ENCODE measurements around the gene EEA1.

EEA1 gene

GRCh38 chr12:92877904-92878303 lies 51.2 kb downstream of the EEA1 start:
- DNase-seq = no peak

DNA sequence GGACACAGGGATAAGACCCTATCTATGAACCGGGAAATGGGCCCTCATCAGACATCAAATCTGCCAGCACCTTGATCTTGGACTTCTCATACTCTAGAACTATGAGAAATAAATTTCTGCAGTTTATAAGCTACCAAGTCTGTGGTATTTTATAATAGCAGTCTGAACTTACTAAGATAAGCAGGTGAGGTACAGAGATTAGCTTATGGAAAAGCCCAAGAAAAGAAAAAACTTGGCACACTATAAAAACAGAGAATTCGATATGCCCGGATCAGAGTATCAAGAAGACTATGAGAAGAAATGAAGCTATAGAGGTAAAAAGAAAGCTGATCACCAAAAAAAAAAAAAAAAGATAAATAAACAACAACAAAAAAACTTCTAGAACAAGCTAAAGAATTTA lies 52.6 kb downstream of the EEA1 start:
- DNase-seq = no peak

DNA sequence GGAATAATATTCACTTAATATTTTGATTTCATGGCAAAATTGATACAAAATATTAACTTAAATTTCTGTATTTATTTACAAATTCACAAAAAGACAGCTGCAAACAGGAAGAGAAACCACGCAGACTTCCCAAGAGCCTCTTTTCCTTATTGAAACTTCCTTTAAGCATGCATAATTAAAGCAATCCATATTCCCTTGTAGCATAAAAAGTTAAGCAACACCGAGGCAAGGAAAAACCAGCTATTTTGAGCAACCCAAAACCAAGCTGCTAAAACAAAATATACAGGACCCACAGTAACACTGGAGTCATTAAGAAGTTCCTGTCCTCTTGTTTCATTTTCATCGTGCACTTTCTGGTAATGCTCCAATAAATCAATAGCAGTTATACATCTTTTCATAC lies 58.0 kb downstream of the EEA1 start:
- DNase-seq = no peak

- DNase-seq = no peak
These were observed 62.7 kb downstream of the EEA1 start for GRCh38 chr12:92866418-92866817.

GRCh38 chr12:92863251-92863650 lies 65.8 kb downstream of the EEA1 start:
- DNase-seq = no peak

GRCh38 chr12:92861381-92861780 lies 67.7 kb downstream of the EEA1 start:
- no peak for DNase-seq

DNA sequence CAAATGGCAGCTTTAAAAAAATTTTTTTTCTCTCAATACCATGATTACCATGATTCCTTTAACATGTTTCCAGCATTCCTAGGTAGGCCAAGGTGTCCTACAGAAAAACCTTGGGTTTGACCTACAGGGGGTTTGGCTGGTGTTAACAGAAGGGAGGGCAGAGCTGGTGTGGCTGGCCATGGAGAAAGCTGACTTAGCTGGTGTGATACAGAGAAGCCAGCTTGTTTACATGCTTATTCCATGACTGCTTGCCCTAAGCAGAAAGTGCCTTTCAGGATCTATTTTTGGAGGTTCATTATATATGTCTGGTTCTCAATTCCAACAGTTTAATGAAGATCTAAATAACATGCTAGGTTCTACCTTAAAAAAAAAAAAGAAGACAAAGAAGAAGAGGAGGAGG lies 68.6 kb downstream of the EEA1 start:
- no peak for DNase-seq

DNA sequence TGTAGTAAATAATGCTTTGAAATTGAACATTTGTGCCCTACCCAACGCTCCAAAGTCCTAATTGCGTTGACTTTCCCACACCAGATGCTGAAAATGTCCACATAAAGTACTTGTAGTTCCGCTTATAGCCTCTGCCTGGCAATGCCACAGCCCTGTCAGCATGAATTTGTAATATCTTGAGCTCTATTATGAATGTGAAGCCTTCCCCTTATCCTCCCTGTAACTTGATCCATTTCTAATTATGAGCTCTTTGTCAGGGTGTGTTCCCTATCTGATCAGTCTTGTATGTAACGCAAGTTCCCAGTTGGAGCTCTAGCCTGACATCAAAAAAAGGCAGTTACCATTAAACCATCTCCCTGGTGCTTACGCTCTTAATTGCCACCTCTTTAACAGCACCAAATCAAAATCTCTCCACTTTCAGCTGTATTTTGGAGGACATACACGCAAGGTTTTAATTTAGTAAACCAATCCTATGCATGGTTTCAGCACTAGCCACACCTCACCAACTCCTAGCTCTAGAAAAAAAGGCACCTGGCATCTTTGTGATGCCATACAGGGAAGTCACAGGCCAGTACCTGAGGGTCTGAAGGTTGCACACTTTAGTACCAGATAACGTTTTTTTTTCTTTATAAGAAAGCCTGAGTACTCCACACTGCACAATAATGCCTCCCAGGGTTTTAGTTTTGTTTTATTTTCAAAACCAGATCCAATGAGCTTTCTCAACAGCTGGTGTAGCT lies 69.3 kb downstream of the EEA1 start:
- DNase-seq = no peak

DNA sequence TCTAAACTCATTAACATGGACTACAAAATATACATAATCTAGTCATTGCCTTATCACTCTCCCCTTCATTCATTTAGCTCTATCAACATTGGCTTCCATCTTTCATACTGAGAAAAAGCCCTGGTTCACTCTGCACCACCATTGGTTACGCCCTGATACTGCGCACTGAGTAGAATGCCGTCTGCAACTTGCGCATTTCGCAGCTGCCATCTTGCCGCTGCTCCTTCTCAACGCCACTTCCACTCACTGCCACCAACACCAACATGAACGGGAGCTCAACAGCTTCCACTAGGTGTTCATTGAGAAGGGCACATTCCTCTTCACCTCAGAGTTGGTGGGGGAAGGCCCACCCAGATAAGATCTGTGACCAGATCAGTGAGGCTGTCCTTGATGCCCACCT lies 71.3 kb downstream of the EEA1 start:
- no peak for DNase-seq

- no peak for DNase-seq
These were observed 74.8 kb downstream of the EEA1 start for GRCh38 chr12:92854344-92854743.

- DNase-seq = no peak
These were observed 80.4 kb downstream of the EEA1 start for GRCh38 chr12:92848740-92849139.

GRCh38 chr12:92847368-92847767 lies 81.7 kb downstream of the EEA1 start:
- DNase-seq = no peak

DNA sequence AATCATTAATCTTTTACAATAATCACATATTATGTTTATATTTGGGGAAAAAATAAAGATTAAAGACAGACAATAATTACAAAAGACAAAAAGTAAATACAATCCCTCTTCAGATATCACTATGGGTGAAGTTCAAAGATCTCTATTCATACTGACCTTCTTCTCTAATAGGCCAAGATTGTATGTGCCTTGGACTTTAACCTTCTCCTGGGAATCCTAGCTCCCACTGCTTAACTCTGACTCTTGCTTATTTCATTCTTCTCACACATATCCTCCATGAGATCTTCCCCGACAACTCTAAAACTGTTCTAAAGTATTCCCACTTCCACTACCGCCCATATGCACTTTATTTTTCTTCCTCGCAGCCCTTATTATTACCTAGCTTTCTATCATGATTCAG lies 83.8 kb downstream of the EEA1 start:
- no peak for DNase-seq

- DNase-seq = no peak
These were observed 84.8 kb downstream of the EEA1 start for GRCh38 chr12:92844151-92844763.

DNA sequence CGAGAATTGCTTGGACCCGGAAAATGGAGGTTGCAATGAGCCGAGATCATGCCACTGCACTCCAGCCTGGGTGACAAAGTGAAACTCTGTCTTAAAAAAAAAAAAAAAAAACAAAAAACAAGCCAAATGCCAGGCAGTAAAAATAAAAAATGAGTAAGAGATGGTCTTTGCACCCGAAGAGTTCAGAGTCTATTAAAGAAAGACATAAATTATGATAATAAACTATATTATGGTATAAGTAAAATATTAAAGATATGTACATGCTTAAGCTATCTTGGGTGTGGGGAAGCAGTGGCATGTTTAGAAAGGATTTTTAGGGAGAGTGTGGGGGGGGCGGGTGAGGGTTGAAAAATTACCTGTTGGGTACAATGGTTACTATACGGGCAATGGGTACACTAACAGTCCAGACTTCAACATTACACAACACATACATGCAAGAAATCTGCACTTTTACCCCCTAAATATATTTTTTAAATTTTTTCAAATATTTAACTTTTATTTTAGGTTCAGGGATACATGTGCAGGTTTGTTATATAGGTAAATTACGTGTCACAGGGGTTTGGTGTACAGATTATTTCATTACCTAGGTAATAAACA lies 99.3 kb downstream of the EEA1 start:
- no peak for DNase-seq

DNA sequence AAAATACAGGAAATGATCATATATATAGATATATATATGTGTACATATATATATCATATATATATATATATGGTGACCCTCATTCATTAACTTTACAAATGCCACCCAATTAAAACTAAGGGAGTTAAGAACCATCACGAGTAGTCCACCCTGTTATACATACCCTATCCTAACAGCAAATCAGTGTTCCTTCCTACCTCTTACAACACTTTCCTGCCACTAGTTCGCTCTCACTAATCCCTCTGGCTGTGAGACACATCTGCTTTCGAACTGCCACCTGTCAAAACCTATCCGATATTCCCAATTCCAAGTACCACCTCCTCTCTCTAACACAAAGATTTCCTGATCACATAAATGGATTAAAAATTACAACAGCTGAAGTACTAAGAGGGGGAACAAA lies 100.5 kb downstream of the EEA1 start:
- peak; percentile 51 for DNase-seq

GRCh38 chr12:92827836-92828431 lies 101.2 kb downstream of the EEA1 start:
- no peak for DNase-seq

- DNase-seq = no peak
These were observed 108.0 kb downstream of the EEA1 start for GRCh38 chr12:92821142-92821541.

GRCh38 chr12:92814584-92814983 lies 114.5 kb downstream of the EEA1 start:
- no peak for DNase-seq

DNA sequence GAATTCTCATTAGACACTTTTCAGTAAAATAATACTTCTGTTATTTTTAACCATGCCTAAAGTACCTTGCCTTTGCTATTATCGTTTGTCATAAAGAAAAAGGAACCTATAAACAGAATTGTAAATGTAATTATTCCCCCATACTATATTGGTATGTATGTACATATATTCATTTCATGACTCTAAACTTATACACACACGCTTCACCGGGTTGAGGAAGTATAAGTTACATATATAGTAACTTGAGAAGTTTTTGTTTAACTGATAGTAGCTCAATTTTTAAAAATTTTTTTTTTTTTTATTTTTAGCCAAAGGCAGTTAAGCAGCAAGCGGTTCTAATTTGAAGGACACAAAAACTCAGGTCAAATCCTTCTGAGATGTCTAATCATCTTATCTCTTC lies 118.7 kb downstream of the EEA1 start:
- no peak for DNase-seq

GRCh38 chr12:92803903-92804302 lies 125.2 kb downstream of the EEA1 start:
- no peak for DNase-seq

DNA sequence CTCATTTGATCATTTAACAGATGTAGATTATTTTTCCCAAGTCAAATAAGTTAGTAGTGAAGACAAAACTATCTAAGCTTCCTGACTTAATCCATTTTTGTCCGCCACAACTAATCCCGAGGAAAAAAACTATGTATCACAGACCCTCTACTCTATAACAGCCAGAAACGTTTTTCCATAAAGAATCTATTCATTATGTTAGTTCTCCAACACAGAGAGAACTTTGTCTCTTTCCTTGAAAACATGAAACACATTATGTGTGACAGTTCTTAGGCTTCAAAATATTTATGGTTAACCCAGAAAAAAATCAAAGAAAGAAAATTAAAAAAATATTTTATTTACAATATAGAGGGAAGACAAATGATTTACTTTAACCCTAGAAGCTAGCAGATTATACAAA lies 126.2 kb downstream of the EEA1 start:
- no peak for DNase-seq

DNA sequence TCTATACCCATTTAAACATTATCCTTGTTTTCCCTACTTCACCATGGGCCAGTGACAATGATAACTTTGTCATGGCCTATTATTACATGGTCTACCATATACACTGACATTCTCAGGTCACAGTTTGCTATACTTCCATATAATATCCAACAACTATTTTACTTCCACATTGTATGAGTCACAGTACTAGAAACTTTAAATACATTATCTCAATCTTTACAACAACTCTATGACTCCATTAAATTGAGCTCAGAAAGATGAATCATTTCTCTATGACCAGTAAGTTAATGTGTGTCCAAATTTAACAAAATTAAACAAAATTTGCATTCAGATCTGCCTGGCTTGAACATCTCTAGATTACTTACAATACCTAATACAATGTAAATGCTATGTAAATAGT lies 132.4 kb downstream of the EEA1 start:
- no peak for DNase-seq

GRCh38 chr12:92794814-92795213 lies 134.3 kb downstream of the EEA1 start:
- no peak for DNase-seq

All from NCI-H524 treated with DMSO at 0.1 percent for 48 hours (cell line).